HepG2 (cell line): ENCODE measurements around the gene ATP6V1D.

Source experiments
- CENPBD1 ChIP-seq: sonication (generic); formaldehyde crosslinking; IDR thresholded peaks from 2 replicates; pipeline ENCODE4 v1.8.0; 2022; ENCODE audit warnings: missing genetic modification reagents, low read depth, mild to moderate bottlenecking, borderline replicate concordance
- ISX ChIP-seq: sonication (generic); formaldehyde crosslinking; conservative IDR thresholded peaks from 2 replicates; pipeline ENCODE4 v1.5.0; 2020; ENCODE audit warnings: missing genetic modification reagents
- MYC ChIP-seq: sonication (generic); formaldehyde crosslinking; IDR thresholded peaks from 2 replicates; pipeline ENCODE4 v1.9.0; 2021; ENCODE audit warnings: missing genetic modification reagents, borderline replicate concordance
- TCF7L2 ChIP-seq: IDR thresholded peaks from 2 replicates; pipeline ENCODE4 v1.6.1; 2011; ENCODE audit warnings: mild to moderate bottlenecking, low read depth, low read length, moderate library complexity
- ZNF20 ChIP-seq: sonication (generic); formaldehyde crosslinking; IDR thresholded peaks from 2 replicates; pipeline ENCODE4 v1.4.0; 2020; ENCODE audit warnings: mild to moderate bottlenecking, moderate library complexity, missing genetic modification reagents
- ZNF292 ChIP-seq: sonication (generic); formaldehyde crosslinking; IDR thresholded peaks from 2 replicates; pipeline ENCODE4 v1.8.1; 2022; ENCODE audit warnings: mild to moderate bottlenecking, low read depth, missing genetic modification reagents, borderline replicate concordance
- TF ChIP-seq, protein P1 (sequence below): sonication (generic); formaldehyde crosslinking; conservative IDR thresholded peaks from 2 replicates; pipeline ENCODE4 v1.8.1; 2023; ENCODE audit warnings: missing genetic modification reagents
- TF ChIP-seq, protein P2 (sequence below), 2 experiments: sonication (generic) in 1 of 2; formaldehyde crosslinking in 1 of 2; IDR thresholded peaks; 2 replicates each; pipeline versions ENCODE4 v1.5.1 to v1.6.1; 2011 to 2020; ENCODE audit warnings: borderline replicate concordance in 1 of 2, low read depth in 1 of 2, low read length in 1 of 2, mild to moderate bottlenecking in 1 of 2, missing genetic modification reagents in 1 of 2, moderate library complexity in 1 of 2

GRCh38 chr14:67392800-67393199, 33.2 kb upstream of the ATP6V1D start:
- no peak for TF ChIP-seq ISX
- TF ChIP-seq, protein P1, sequence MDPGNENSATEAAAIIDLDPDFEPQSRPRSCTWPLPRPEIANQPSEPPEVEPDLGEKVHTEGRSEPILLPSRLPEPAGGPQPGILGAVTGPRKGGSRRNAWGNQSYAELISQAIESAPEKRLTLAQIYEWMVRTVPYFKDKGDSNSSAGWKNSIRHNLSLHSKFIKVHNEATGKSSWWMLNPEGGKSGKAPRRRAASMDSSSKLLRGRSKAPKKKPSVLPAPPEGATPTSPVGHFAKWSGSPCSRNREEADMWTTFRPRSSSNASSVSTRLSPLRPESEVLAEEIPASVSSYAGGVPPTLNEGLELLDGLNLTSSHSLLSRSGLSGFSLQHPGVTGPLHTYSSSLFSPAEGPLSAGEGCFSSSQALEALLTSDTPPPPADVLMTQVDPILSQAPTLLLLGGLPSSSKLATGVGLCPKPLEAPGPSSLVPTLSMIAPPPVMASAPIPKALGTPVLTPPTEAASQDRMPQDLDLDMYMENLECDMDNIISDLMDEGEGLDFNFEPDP = no peak
- TF ChIP-seq TCF7L2 = no peak
- peak; percentile 16; the same call in 1 of the 2 replicates for TF ChIP-seq ZNF292 (CRISPR knock-in tag)
- no peak for TF ChIP-seq ZNF20 (CRISPR knock-in tag)
- TF ChIP-seq CENPBD1 (CRISPR knock-in tag) = no peak
- no peak for TF ChIP-seq MYC (CRISPR knock-in tag)
- TF ChIP-seq, protein P2, sequence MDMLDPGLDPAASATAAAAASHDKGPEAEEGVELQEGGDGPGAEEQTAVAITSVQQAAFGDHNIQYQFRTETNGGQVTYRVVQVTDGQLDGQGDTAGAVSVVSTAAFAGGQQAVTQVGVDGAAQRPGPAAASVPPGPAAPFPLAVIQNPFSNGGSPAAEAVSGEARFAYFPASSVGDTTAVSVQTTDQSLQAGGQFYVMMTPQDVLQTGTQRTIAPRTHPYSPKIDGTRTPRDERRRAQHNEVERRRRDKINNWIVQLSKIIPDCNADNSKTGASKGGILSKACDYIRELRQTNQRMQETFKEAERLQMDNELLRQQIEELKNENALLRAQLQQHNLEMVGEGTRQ (IDR thresholded peaks at IDR 0.05; ENCODE audit: low read depth, low read length) = no peak
- TF ChIP-seq, protein P2 (CRISPR knock-in tag; IDR thresholded peaks at IDR 0.05; ENCODE audit: borderline replicate concordance) = no peak
